Trophoblast cell (in vitro differentiated cells and primary cell): ENCODE data around the gene ZMYND12.

Experiments
- DNase-seq, 2 donors: peaks; one replicate each; pipeline ENCODE4 v3.0.0-alpha.2; 2016
- H2AFZ ChIP-seq: 2 replicates; pipeline ENCODE4 v1.6.1; 2013; ENCODE audit warnings: low read length, moderate library complexity, mild to moderate bottlenecking; ENCODE audit not compliant: insufficient read depth, poor library complexity
- H2AK5ac ChIP-seq: 2 replicates; pipeline ENCODE4 v1.6.1; 2013; ENCODE audit warnings: mild to moderate bottlenecking, low read length
- H2BK120ac ChIP-seq: 2 replicates; pipeline ENCODE4 v1.6.1; 2013; ENCODE audit warnings: low read length, mild to moderate bottlenecking, moderate library complexity; ENCODE audit not compliant: insufficient read depth, poor library complexity
- H2BK12ac ChIP-seq: 2 replicates; pipeline ENCODE4 v1.6.1; 2013; ENCODE audit warnings: mild to moderate bottlenecking, low read length, moderate library complexity
- H2BK5ac ChIP-seq: 2 replicates; pipeline ENCODE4 v1.6.1; 2013; ENCODE audit warnings: low read length, low read depth, moderate library complexity, mild to moderate bottlenecking; ENCODE audit not compliant: poor library complexity
- H3K14ac ChIP-seq: 2 replicates; pipeline ENCODE4 v1.6.1; 2013; ENCODE audit warnings: mild to moderate bottlenecking, low read length
- H3K18ac ChIP-seq: 2 replicates; pipeline ENCODE4 v1.6.1; 2013; ENCODE audit warnings: mild to moderate bottlenecking, low read length
- H3K23ac ChIP-seq: 2 replicates; pipeline ENCODE4 v1.6.1; 2013; ENCODE audit warnings: low read length
- H3K27ac ChIP-seq: 2 replicates; pipeline ENCODE4 v1.5.1; 2013; ENCODE audit warnings: low read depth, mild to moderate bottlenecking, inconsistent platforms, low read length, moderate library complexity
- H3K27me3 ChIP-seq: 2 replicates; pipeline ENCODE4 v1.6.1; 2013; ENCODE audit warnings: inconsistent platforms, mild to moderate bottlenecking, low read length, moderate library complexity; ENCODE audit not compliant: insufficient read depth
- H3K36me3 ChIP-seq, 2 experiments: 1 replicate in 1 of 2; 2 replicates in 1 of 2; pipeline ENCODE4 v1.6.1; 2013; ENCODE audit warnings: low read length in 2 of 2, mild to moderate bottlenecking in 2 of 2, moderate library complexity in 1 of 2; ENCODE audit not compliant: insufficient read depth in 2 of 2, control insufficient read depth in 1 of 2
- H3K4ac ChIP-seq: 2 replicates; pipeline ENCODE4 v1.6.1; 2013; ENCODE audit warnings: low read depth, mild to moderate bottlenecking, low read length, moderate library complexity
- H3K4me1 ChIP-seq, 2 experiments: 1 replicate in 1 of 2; 2 replicates in 1 of 2; pipeline ENCODE4 v1.6.1; 2013; ENCODE audit warnings: low read length in 2 of 2, mild to moderate bottlenecking in 2 of 2, moderate library complexity in 1 of 2; ENCODE audit not compliant: insufficient read depth in 2 of 2, control insufficient read depth in 1 of 2
- H3K4me2 ChIP-seq: 2 replicates; pipeline ENCODE4 v1.6.1; 2013; ENCODE audit warnings: inconsistent platforms, mild to moderate bottlenecking, low read length, moderate library complexity
- H3K4me3 ChIP-seq: 2 replicates; pipeline ENCODE4 v1.5.1; 2013; ENCODE audit warnings: mild to moderate bottlenecking, low read depth, low read length, inconsistent platforms
- H3K79me1 ChIP-seq: one replicate; pipeline ENCODE4 v1.6.1; 2013; ENCODE audit warnings: low read length
- H3K79me2 ChIP-seq: 2 replicates; pipeline ENCODE4 v1.6.1; 2013; ENCODE audit warnings: low read length, mild to moderate bottlenecking; ENCODE audit not compliant: control insufficient read depth, insufficient read depth, poor library complexity
- H3K9ac ChIP-seq: 2 replicates; pipeline ENCODE4 v1.6.1; 2013; ENCODE audit warnings: mild to moderate bottlenecking, low read length
- H3K9me3 ChIP-seq: 2 replicates; pipeline ENCODE4 v1.6.1; 2013; ENCODE audit warnings: low read depth, mild to moderate bottlenecking, control low read depth, inconsistent platforms, low read length; ENCODE audit not compliant: insufficient read depth
- H4K12ac ChIP-seq: 2 replicates; pipeline ENCODE4 v1.6.1; 2013; ENCODE audit warnings: low read depth, mild to moderate bottlenecking, low read length, moderate library complexity
- H4K8ac ChIP-seq: 2 replicates; pipeline ENCODE4 v1.6.1; 2013; ENCODE audit warnings: low read depth, mild to moderate bottlenecking, low read length, moderate library complexity
- H4K91ac ChIP-seq: one replicate; pipeline ENCODE4 v1.6.1; 2013; ENCODE audit warnings: low read depth, mild to moderate bottlenecking, low read length, moderate library complexity
- WGBS: extraction: QIAGEN DNeasy Blood & Tissue Kit; methylation state at CpG from one replicate; pipeline ENCODE4 v1.1.7; 2013; ENCODE audit warnings: missing lambda C conversion rate; ENCODE audit not compliant: insufficient read length, insufficient coverage; ENCODE audit errors: extremely low coverage; 5-methylcytosine and 5-hydroxymethylcytosine counted together

ZMYND12 gene

GRCh38 chr1:42418516-42418915 is 37.3 kb downstream of the ZMYND12 start:
- H3K4ac ChIP-seq: no peak overlapping the region
- no peak overlapping the region for H3K18ac ChIP-seq
- no CpG with 5 or more reads among the region's 1 CpG for WGBS
- H4K12ac ChIP-seq: no peak overlapping the region
- no peak overlapping the region for H3K27ac ChIP-seq
- no peak overlapping the region for H3K9ac ChIP-seq
- no peak overlapping the region for H4K91ac ChIP-seq
- H3K36me3 ChIP-seq: no peaks in the 10 kb centered on the region
- no peak overlapping the region for H2BK5ac ChIP-seq
- no peak overlapping the region for H3K23ac ChIP-seq
- H3K4me1 ChIP-seq: no peaks in the 10 kb centered on the region
- no peak overlapping the region for H2BK12ac ChIP-seq
- no peak overlapping the region for H2BK120ac ChIP-seq
- H3K79me2 ChIP-seq: no peaks in the 10 kb centered on the region
- H2AK5ac ChIP-seq: no peak overlapping the region
- H4K8ac ChIP-seq: no peak overlapping the region
- H3K4me2 ChIP-seq: no peak overlapping the region
- no peak overlapping the region for H2AFZ ChIP-seq
- no peak overlapping the region for H3K4me3 ChIP-seq
- no peaks in the 10 kb centered on the region for H3K79me1 ChIP-seq
- H3K14ac ChIP-seq: no peak overlapping the region
- no peak for DNase-seq
- H3K9me3 ChIP-seq: no peaks in the 10 kb centered on the region
- H3K27me3 ChIP-seq: no peaks in the 10 kb centered on the region

DNA sequence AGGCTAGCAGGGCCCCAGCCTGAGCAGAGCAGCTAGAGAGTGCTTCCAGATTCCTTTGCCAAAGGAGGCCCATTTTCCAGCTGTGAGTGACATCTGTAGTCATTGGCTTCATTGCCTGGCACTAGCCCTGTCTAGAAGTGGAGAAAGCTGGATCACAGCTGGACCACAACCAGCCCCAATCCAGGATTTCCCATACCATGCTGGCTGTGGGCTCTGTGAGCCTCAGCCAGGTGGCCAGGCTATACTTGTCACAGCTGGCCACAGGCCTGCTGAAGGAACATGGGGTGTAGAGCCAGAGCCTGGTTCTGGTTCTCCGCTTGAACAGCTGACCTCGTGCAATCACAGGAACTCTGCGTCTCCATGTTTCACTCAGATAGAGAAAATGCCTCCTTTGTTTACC is 38.7 kb downstream of the ZMYND12 start:
- H3K79me1 ChIP-seq: no peaks in the 10 kb centered on the region
- no peak overlapping the region for H2BK5ac ChIP-seq
- no peak overlapping the region for H3K18ac ChIP-seq
- H4K8ac ChIP-seq: no peak overlapping the region
- no peak for DNase-seq
- no peak overlapping the region for H2BK12ac ChIP-seq
- no CpG with 5 or more reads among the region's 3 CpGs for WGBS
- H3K9me3 ChIP-seq: no peaks in the 10 kb centered on the region
- no peak overlapping the region for H3K4me2 ChIP-seq
- H2AK5ac ChIP-seq: no peak overlapping the region
- no peaks in the 10 kb centered on the region for H3K36me3 ChIP-seq
- H3K4me3 ChIP-seq: no peak overlapping the region
- no peak overlapping the region for H4K91ac ChIP-seq
- no peak overlapping the region for H4K12ac ChIP-seq
- H3K23ac ChIP-seq: no peak overlapping the region
- H3K9ac ChIP-seq: no peak overlapping the region
- no peaks in the 10 kb centered on the region for H3K79me2 ChIP-seq
- H3K4ac ChIP-seq: no peak overlapping the region
- no peaks in the 10 kb centered on the region for H3K27me3 ChIP-seq
- H3K4me1 ChIP-seq: no peaks in the 10 kb centered on the region
- no peak overlapping the region for H2BK120ac ChIP-seq
- H3K27ac ChIP-seq: no peak overlapping the region
- no peak overlapping the region for H3K14ac ChIP-seq
- H2AFZ ChIP-seq: no peak overlapping the region

DNA sequence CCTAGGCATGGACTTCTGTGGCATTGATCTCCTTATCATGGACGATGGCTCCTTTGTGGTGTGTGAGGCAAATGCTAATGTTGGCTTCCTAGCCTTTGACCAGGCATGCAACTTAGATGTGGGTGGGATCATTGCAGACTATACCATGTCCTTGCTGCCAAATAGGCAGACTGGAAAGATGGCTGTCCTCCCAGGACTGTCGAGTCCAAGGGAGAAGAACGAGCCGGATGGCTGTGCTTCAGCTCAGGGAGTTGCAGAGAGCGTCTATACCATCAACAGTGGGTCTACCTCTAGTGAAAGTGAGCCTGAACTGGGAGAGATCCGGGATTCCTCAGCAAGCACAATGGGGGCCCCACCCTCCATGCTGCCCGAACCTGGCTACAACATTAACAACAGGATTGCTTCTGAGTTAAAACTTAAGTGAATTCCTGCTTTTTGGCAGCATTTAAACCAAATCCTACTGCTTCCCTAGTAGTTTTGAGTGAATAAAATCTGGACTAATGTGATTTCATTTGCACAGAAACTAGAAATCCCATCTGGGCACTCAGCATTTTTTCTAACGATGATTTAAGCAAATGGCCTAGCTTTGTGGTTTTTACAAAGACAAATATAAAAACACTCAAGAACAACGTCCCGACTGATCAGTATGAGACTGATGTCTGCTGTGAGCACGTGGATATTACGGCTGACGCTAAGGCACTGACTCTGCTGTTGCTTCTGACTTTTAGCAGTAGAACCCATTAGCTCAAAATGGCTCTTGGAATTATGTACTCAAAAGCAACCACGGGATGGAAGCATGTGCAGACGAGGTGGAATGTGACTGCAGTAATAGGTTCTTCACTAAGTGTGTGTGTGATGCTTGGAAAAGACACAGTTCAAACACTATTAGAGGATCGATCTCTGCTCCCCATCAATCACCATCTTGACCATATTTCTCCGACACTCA is 41.0 kb downstream of the ZMYND12 start:
- Histone ChIP-seq H3K18ac (no peak overlapping the region), H3K4me1 (no peaks in the 10 kb centered on the region), H3K79me1 (no peaks in the 10 kb centered on the region), H3K27ac (no peak overlapping the region), H3K9ac (no peak overlapping the region), H3K27me3 (no peaks in the 10 kb centered on the region), H4K8ac (no peak overlapping the region), H3K9me3 (no peaks in the 10 kb centered on the region), H3K4ac (no peak overlapping the region), H4K12ac (no peak overlapping the region), H3K4me2 (no peak overlapping the region), H4K91ac (no peak overlapping the region), H2BK5ac (no peak overlapping the region), H3K14ac (no peak overlapping the region), H2BK12ac (no peak overlapping the region), H2AK5ac (no peak overlapping the region), H3K4me3 (no peak overlapping the region), H2BK120ac (no peak overlapping the region), H3K79me2 (no peaks in the 10 kb centered on the region), H3K36me3 (no peaks in the 10 kb centered on the region), H2AFZ (no peak overlapping the region), H3K23ac (no peak overlapping the region)
- no peak for DNase-seq
- WGBS: no CpG with 5 or more reads among the region's 17 CpGs

- no peak overlapping the region for H3K27ac ChIP-seq
- no peak for DNase-seq
- no peak overlapping the region for H3K9ac ChIP-seq
- no peak overlapping the region for H4K91ac ChIP-seq
- no peak overlapping the region for H4K8ac ChIP-seq
- H3K14ac ChIP-seq: no peak overlapping the region
- no peaks in the 10 kb centered on the region for H3K9me3 ChIP-seq
- H3K4me2 ChIP-seq: no peak overlapping the region
- no CpG with 5 or more reads among the region's 1 CpG for WGBS
- no peak overlapping the region for H2AK5ac ChIP-seq
- no peaks in the 10 kb centered on the region for H3K27me3 ChIP-seq
- no peak overlapping the region for H3K18ac ChIP-seq
- no peak overlapping the region for H2BK5ac ChIP-seq
- H3K36me3 ChIP-seq: no peaks in the 10 kb centered on the region
- no peaks in the 10 kb centered on the region for H3K79me2 ChIP-seq
- no peak overlapping the region for H3K4ac ChIP-seq
- H2AFZ ChIP-seq: no peak overlapping the region
- H3K79me1 ChIP-seq: no peaks in the 10 kb centered on the region
- no peak overlapping the region for H3K4me3 ChIP-seq
- no peak overlapping the region for H3K23ac ChIP-seq
- H2BK120ac ChIP-seq: no peak overlapping the region
- no peaks in the 10 kb centered on the region for H3K4me1 ChIP-seq
- H2BK12ac ChIP-seq: no peak overlapping the region
- no peak overlapping the region for H4K12ac ChIP-seq
Observed at GRCh38 chr1:42403880-42404400, 51.9 kb downstream of the ZMYND12 start.
